DOHH2 (cell line): ENCODE data around the gene POU2F2.

Source experiments
- H3F3A ChIP-seq: fragments of 200-600 bp; sonication (generic), shearing (Covaris generic); 2 replicates; pipeline ENCODE4 v1.6.0; 2016; ENCODE audit warnings: antibody characterized with exemption, mild to moderate bottlenecking; ENCODE audit not compliant: control insufficient read depth, insufficient read depth
- H3K27ac ChIP-seq: fragments of 200-600 bp; sonication (generic); 2 replicates; pipeline ENCODE4 v1.5.1; 2014; ENCODE audit warnings: low read depth, mild to moderate bottlenecking, low read length, moderate library complexity
- H3K27me3 ChIP-seq: fragments of 200-600 bp; sonication (generic); 2 replicates; pipeline ENCODE4 v1.6.1; 2014; ENCODE audit warnings: mild to moderate bottlenecking, low read length, mixed read lengths; ENCODE audit not compliant: control insufficient read depth
- H3K36me3 ChIP-seq: fragments of 200-600 bp; sonication (generic); 2 replicates; pipeline ENCODE4 v1.6.1; 2014; ENCODE audit warnings: mild to moderate bottlenecking, low read length, moderate library complexity, mixed read lengths; ENCODE audit not compliant: control insufficient read depth
- H3K4me1 ChIP-seq: fragments of 200-600 bp; sonication (generic); 2 replicates; pipeline ENCODE4 v1.6.1; 2014; ENCODE audit warnings: mild to moderate bottlenecking, low read length, mixed read lengths; ENCODE audit not compliant: control insufficient read depth
- H3K4me2 ChIP-seq: fragments of 200-600 bp; sonication (generic); 2 replicates; pipeline ENCODE4 v1.6.0; 2014; ENCODE audit warnings: mild to moderate bottlenecking, low read length, moderate library complexity
- H3K4me3 ChIP-seq: fragments of 200-600 bp; sonication (generic); 2 replicates; pipeline ENCODE4 v1.5.1; 2014; ENCODE audit warnings: mild to moderate bottlenecking, low read length, mixed read lengths
- H3K79me2 ChIP-seq: fragments of 200-600 bp; sonication (generic); 2 replicates; pipeline ENCODE4 v1.6.1; 2014; ENCODE audit warnings: mild to moderate bottlenecking, low read length, mixed read lengths; ENCODE audit not compliant: control insufficient read depth
- H3K9me2 ChIP-seq: fragments of 200-600 bp; sonication (generic); replicated peaks from 2 replicates; pipeline ENCODE4 v1.6.1; 2014; ENCODE audit warnings: mild to moderate bottlenecking, low read length, mixed read lengths; ENCODE audit not compliant: control insufficient read depth
- H3K9me3 ChIP-seq: fragments of 200-600 bp; sonication (generic); 2 replicates; pipeline ENCODE4 v1.6.1; 2014; ENCODE audit warnings: antibody characterized with exemption, low read length, mixed read lengths; ENCODE audit not compliant: control insufficient read depth, insufficient read depth
- H4K20me1 ChIP-seq: fragments of 200-600 bp; sonication (generic); 2 replicates; pipeline ENCODE4 v1.6.0; 2014; ENCODE audit warnings: low read depth, mild to moderate bottlenecking, antibody characterized with exemption, low read length, moderate library complexity; ENCODE audit not compliant: control insufficient read depth, insufficient read depth
- CTCF ChIP-seq: fragments of 200-600 bp; sonication (generic); IDR thresholded peaks from one replicate; pipeline ENCODE4 v1.5.1; 2014; ENCODE audit warnings: antibody characterized with exemption, mild to moderate bottlenecking, low read depth, low read length; ENCODE audit not compliant: poor library complexity, severe bottlenecking
- EZH2phosphoT487 ChIP-seq: fragments of 200-600 bp; sonication (generic); IDR thresholded peaks from 2 replicates; pipeline ENCODE4 v1.6.1; 2017; ENCODE audit warnings: borderline replicate concordance, mild to moderate bottlenecking, antibody characterized with exemption, low read length, moderate library complexity, mixed read lengths

The POU2F2 gene

DNA sequence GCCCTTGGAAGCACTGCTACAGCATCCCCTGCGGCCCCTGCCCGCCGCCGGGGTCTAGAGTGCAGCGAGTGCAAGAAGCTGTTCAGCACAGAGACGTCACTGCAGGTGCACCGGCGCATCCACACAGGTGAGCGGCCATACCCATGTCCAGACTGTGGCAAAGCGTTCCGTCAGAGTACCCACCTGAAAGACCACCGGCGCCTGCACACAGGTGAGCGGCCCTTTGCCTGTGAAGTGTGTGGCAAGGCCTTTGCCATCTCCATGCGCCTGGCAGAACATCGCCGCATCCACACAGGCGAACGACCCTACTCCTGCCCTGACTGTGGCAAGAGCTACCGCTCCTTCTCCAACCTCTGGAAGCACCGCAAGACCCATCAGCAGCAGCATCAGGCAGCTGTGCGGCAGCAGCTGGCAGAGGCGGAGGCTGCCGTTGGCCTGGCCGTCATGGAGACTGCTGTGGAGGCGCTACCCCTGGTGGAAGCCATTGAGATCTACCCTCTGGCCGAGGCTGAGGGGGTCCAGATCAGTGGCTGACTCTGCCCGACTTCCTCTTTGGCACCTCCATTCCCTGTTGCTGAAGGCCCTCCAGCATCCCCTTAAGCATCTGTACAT, 51.4 kb downstream of the POU2F2 start:
- peaks cover 22% of the 10 kb centered on the region for H4K20me1 ChIP-seq

DNA sequence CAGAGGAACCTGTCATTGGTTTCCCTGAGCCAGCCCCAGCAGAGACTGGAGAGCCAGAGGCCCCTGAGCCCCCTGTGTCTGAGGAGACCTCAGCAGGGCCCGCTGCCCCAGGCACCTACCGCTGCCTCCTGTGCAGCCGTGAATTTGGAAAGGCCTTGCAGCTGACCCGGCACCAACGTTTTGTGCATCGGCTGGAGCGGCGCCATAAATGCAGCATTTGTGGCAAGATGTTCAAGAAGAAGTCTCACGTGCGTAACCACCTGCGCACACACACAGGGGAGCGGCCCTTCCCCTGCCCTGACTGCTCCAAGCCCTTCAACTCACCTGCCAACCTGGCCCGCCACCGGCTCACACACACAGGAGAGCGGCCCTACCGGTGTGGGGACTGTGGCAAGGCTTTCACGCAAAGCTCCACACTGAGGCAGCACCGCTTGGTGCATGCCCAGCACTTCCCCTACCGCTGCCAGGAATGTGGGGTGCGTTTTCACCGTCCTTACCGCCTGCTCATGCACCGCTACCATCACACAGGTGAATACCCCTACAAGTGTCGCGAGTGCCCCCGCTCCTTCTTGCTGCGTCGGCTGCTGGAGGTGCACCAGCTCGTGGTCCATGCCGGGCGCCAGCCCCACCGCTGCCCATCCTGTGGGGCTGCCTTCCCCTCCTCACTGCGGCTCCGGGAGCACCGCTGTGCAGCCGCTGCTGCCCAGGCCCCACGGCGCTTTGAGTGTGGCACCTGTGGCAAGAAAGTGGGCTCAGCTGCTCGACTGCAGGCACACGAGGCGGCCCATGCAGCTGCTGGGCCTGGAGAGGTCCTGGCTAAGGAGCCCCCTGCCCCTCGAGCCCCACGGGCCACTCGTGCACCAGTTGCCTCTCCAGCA, 52.1 kb downstream of the POU2F2 start:
- no peak for TF ChIP-seq CTCF
- TF ChIP-seq EZH2phosphoT487: no peak
- Histone ChIP-seq H3K27me3 (no peaks in the 10 kb centered on the region), H3K9me3 (no peaks in the 10 kb centered on the region), H3K9me2 (no peaks in the 10 kb centered on the region), H3F3A (peaks cover 12% of the 10 kb centered on the region), H3K27ac (no peak overlapping the region), H3K4me3 (no peak overlapping the region), H3K4me2 (no peak overlapping the region), H3K36me3 (peaks cover 59% of the 10 kb centered on the region), H3K79me2 (peaks cover 68% of the 10 kb centered on the region), H3K4me1 (peaks cover 13% of the 10 kb centered on the region), H4K20me1 (peaks cover 22% of the 10 kb centered on the region)

More for the DNA sequence above, 51.4 kb downstream of the POU2F2 start:
- no peaks in the 10 kb centered on the region for H3K27me3 ChIP-seq
- H3F3A ChIP-seq: peaks cover 19% of the 10 kb centered on the region
- H3K4me1 ChIP-seq: peaks cover 13% of the 10 kb centered on the region
- peaks cover 64% of the 10 kb centered on the region for H3K79me2 ChIP-seq
- no peak overlapping the region for H3K27ac ChIP-seq
- H3K9me3 ChIP-seq: no peaks in the 10 kb centered on the region
- peaks cover 59% of the 10 kb centered on the region for H3K36me3 ChIP-seq
- no peak for TF ChIP-seq EZH2phosphoT487
- TF ChIP-seq CTCF: no peak
- H3K4me3 ChIP-seq: no peak overlapping the region
- no peaks in the 10 kb centered on the region for H3K9me2 ChIP-seq
- H3K4me2 ChIP-seq: no peak overlapping the region

DNA sequence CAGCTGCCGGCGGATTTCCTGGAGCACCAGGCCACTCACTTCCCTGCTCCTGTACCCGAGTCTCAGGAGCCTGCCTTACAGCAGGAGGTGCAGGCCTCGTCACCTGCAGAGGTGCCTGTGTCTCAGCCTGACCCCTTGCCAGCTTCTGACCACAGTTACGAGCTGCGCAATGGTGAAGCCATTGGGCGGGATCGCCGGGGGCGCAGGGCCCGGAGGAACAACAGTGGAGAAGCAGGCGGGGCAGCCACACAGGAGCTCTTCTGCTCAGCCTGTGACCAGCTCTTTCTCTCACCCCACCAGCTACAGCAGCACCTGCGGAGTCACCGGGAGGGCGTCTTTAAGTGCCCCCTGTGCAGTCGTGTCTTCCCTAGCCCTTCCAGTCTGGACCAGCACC, 53.0 kb downstream of the POU2F2 start:
- peaks cover 14% of the 10 kb centered on the region for H3F3A ChIP-seq
- H3K27me3 ChIP-seq: no peaks in the 10 kb centered on the region
- H3K36me3 ChIP-seq: peaks cover 59% of the 10 kb centered on the region
- no peak overlapping the region for H3K27ac ChIP-seq
- H3K4me1 ChIP-seq: peaks cover 20% of the 10 kb centered on the region
- H3K9me3 ChIP-seq: no peaks in the 10 kb centered on the region
- H3K4me2 ChIP-seq: no peak overlapping the region
- H4K20me1 ChIP-seq: peaks cover 22% of the 10 kb centered on the region
- TF ChIP-seq CTCF: no peak
- no peak for TF ChIP-seq EZH2phosphoT487
- peaks cover 72% of the 10 kb centered on the region for H3K79me2 ChIP-seq
- no peak overlapping the region for H3K4me3 ChIP-seq
- H3K9me2 ChIP-seq: no peaks in the 10 kb centered on the region
